ENCODE measurements around the gene KIAA1671. TPM values are rescaled to one million over a fixed set of nuclear protein-coding genes. Genes with fewer than 3 reads are reported as not detected.
"Not testable (repeated sequence)": the region's sequence is repeated elsewhere in the genome, so short reads cannot be mapped to it uniquely, and the experiment has no call there.

Gene KIAA1671
- 43.7 TPM for total RNA-seq

DNA sequence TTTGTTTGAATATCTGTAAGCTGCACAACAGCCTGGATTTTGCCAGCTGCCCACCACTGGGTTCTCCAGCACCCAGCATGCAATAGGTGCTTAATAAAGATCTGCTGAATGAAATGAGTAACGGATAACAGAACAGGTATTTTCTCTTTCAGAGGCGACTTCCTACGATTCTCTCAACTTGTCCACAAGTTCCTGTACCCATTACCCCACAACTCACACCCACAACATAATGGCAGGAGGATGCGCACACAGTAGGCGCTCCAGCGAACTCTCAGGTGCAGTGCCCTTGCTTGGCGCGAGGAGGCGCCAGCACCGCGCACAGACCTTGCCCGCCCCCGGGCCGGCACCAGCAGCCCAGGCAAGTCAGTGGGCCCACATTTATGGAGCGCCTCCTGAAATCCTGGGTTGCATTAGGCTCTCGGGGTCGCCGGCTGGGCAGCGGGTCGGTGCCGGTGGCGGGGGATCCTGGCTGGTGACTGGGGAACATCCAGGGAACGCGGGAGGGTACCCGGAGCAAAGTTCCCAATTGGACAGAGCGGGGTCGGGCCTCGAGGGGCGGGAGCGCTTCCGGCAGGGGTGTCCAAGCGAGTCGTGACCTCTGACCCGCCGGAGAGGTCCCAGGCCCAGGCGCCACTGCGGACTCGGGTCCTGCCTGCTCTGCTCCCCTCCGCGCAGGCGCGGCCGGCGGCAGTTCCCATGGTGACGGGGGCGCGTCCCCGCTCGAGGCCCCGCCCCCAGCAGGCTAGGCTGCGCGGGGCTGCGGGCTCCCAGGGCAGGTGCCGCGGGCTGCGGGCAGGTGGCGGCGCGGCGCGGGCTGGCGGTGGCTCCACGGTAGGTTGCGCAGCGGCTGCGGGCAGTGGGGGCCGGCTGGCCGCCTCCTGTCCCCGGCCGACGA, at the start of gene KIAA1671:
Gene KIAA1671 (plus strand): TSS at position 775 of the 895 bp plus-strand sequence. CDS start 75,284 bp downstream, outside the sequence.
- peak; percentile 89 for DNase-seq (ENCODE audit: low spot score)

DNA sequence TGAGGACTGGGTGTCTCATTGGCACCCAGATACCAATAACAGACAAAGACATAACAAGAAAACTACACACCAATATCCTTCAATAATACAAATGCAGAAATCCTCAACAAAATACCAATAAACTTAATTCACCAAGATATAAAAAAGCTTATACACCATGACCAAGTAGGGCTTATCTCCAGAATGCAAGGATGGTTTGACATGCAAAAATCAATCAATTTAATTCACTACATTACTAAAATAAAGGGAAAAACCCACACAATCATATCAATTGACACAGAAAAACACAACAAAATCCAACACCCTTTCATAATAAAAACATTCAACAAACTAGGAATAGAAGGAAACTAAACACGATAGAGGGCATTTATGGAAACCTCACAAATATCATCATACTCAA, 46.6 kb upstream of the KIAA1671 start:
- no peak for DNase-seq (ENCODE audit: low spot score)

DNA sequence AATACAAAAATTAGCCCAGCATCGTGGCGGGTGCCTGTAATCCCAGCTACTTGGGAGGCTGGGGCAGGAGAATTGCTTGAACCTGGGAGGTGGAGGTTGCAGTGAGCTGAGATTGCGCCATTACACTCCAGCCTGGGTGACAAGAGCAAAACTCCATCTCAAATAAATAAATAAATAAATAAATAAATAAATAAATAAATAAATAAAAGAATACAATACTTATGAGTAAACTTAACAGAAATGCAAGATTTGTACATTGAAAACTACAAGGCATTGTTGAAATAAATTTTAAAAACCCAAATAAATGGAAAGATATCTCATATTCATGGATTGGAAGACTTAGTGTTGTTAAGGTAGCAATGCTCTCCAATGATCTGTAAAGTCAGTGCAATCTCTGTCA, 45.4 kb upstream of the KIAA1671 start:
- not testable (repeated sequence) for DNase-seq (ENCODE audit: low spot score)

DNA sequence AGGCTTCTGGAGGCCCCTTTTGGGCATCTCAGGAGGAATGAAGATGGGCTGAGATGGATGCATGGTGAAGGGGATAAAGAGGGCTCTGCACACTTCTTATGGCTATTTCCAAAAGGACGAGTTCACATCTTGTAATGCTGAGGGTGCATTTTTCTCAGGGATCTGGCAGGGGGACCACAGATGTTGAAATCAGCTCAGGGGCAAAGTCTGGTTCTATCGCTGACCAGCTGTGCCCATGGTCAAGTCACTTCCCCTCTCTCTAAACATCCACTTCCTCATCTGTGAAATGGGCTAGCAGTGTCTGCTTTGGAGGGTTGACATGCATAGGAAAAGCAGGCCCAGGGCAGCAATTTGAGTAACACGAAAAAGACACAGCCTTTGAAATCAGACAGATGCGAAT, 32.5 kb upstream of the KIAA1671 start:
- no peak for DNase-seq (ENCODE audit: low spot score)

DNA sequence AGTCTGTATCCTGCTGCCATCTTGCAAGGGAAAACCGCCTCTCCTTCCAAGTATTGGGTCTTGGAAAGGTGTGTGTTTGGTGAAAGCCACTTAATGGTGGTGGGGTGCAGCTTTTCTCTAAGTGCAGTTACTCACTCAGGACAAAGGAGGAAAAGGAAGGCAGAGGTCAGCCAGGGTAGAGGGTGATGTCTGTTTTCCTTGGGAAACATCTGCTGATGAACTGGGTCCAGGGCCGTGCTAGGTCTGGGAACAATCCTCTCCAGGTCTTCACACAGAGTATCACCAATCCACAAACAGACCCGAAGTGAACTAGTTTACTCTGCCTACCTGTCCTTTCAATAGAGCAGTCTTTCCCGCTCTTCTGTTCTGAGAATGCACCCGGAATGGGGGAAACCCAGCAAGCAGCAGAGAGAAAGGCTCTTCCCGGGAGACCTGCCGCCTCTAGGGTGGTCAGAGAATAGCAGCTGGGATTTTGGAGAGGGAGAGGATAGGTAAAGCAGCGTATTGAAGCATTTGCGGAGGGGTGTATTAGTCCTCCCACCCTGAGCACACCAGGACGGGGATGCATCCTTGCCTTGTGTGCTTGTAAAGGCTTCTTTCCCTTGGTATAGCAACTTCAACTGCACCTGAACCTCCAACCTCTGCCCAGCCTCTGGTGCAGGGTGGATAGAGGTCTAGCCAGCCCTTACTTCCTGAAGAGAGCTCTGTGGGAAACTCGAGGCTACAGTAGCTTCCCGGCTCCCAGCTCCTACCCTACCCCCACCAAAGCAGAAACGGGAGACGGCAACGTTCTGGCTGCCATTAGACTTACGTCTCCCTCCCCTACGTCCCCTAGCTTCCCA, 26.7 kb upstream of the KIAA1671 start:
- DNase-seq (ENCODE audit: low spot score) = no peak

DNA sequence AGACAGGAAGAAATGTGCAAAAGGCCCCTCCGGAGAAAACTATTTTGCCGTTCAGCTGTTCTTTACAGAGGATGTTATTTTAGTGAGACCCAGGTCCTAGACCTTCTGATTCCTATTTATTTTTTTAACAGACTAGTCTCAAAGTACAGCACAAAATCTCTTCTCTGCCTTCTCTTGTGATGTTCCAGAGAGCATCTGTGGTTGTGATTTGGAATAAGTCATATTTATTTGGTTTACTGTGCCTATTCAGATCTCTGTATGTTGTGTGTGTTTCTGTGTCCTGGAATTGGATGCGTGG, 26.1 kb upstream of the KIAA1671 start:
- no peak for DNase-seq (ENCODE audit: low spot score)

DNA sequence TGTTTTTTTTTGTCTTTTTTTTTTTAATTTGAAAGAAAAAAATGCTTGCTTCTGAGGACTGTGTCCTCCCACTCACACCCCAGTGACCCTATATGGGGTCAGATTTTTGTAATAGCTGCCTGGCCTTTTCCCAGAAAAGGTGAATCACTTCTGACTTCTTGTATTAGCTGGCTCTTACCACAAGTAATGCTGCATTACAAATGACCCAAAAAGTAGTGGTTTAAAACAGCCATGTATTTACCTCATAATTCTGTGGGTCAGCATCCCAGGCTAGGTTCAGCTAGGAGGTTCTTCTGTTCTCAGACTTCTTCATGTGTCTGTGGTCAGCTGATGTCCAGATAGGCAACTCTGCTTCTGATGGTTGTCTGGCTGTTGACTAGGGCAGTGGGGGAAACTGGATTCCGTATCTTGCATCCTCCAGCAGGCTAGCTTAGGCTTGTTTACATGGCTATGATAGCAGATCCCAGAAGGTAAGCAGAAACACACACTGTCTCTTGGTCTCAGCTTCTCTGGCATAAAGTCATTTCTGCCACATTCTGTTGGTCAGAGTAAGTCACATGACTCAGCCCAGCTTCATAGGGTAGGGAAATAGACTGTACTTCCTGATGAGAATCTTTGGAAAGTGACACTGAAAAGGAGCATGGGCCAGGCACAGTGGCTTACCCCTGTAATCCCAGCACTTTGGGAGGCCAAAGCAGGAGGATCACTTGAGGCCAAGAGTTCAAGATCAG, 25.5 kb upstream of the KIAA1671 start:
- no peak for DNase-seq (ENCODE audit: low spot score)

DNA sequence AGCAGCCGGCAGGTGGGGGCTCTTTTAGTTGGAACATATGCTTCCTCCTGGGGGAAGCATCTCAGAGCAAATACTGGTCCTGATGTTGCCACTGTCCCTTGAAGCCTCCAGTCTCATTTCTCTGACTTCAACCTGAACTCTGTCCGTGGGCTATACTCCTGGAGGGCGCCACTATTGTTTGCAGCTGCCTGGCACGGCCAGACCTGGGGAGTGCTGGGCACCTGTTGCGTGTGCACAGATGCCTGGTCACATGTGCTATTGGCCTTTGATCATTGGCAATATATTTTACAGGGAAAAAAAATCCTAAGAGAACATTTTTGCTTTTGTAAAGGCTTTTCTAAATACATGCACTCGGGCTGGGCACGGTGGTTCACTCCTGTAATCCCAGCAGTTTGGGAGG, 24.2 kb upstream of the KIAA1671 start:
- no peak for DNase-seq (ENCODE audit: low spot score)

DNA sequence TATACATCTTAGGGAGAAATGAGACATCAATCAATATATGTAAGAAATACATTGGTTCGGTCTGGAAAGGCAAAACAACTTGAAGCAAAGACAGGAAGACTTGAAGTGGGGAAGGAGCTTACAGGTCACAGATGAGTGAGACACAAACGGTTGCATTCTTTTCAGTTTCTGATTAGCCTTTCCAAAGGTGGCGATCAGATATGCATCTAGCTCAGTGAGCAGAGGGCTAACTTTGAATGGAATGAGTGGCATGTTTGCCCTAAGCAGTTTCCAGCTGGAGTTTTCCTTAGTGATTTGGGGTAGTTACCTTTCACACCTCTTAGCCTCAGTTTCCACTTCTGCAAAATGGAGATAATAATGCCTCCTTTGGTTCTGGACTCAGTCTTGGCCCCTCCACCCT, 21.8 kb upstream of the KIAA1671 start:
- no peak for DNase-seq (ENCODE audit: low spot score)

DNA sequence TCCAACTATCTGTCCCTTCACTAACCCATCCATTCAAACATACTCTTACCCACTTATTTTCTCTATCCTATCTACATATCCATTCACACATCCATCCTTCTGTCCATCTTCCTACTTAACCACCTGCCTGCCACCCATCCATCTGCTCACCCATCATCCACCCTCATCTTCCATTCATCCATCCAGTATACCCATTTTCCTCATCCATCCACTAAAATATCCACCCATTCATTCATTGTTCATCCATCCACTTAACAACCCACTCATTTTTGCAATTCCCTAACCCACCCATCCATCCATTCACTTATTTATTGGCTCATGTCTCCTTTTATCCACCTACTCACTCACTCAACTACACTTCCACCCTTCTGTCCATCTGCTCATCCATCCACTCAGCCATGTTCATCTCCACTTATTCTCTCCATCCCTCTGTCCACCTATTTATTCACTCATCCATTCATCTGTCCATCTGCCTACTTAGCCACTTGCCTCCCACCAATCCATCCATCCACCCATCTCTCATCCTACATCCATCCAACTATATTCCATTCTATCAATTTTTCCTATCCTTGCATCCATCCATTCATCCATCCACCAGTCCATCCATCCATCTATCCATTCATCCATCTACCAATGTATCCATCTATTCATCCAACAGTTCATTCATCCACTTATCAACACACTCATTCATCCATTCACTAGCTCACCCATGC, 16.6 kb upstream of the KIAA1671 start:
- DNase-seq (ENCODE audit: low spot score) = no peak

DNA sequence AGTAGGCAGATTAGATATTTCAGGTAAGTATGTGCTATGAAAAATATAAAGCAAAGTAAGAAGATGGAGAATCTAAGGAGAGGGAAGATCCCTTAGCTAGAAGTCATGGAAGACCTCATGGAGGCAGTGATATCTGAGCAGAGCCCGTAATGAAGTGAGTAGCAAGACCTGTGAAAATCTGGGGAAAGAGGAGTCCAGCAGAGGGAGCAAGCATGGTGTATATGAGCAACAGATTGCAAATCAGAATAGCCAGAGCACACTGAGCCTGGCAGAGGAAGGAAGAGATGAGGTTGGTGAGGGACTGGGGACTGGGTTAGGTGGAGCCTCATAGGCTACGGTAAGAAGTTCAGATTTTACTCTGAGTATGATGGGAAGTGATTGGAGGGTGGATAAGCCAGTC, 15.4 kb upstream of the KIAA1671 start:
- DNase-seq (ENCODE audit: low spot score) = no peak

DNA sequence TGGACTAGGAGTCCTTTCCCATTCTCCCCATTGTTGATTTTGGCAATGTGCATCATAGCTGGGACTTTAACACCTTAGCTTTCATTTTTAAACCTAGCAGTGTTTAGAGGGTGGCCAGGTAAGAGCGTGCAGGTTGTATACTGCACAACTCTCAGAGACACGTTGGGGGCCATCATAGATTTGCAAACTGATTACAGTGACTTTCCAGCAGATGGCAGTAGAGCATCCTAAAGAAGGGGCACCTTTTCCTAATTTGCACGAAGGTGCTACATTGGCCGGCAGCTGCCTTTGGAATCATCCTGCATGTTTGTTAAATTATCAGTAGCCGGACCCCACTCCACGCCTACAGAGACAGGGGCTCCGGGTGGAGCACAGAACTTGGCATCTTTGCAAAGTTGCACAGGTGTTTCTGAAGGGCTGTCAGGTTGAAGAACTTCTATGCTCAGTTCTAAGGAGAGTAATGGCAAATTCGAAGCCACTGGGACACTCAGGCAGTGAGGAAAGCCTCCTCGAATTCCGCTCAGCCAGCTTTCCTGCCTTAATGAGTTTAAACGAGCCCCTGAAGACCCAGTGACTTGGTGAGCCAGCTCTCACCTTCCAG, 13.7 kb upstream of the KIAA1671 start:
- DNase-seq (ENCODE audit: low spot score) = no peak

DNA sequence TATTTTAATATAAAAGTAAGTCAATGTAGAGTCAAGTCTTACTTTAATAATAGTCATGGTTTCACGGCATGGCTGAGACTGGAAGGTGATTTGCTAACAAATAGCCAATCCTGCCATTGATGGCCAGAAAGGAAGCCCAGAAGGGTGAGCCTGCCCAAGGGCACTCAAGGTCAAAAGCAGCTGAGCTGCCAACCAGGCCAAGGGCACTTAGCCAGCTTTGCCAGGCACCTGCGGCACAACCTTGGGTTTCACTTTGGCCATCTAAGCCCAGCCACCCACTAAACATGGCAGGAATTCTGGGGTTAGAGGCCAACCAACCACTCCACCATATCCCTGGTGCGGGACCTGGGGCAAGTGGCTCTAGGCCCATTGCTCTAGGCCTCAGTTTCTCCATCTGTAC, 10.2 kb upstream of the KIAA1671 start:
- no peak for DNase-seq (ENCODE audit: low spot score)

DNA sequence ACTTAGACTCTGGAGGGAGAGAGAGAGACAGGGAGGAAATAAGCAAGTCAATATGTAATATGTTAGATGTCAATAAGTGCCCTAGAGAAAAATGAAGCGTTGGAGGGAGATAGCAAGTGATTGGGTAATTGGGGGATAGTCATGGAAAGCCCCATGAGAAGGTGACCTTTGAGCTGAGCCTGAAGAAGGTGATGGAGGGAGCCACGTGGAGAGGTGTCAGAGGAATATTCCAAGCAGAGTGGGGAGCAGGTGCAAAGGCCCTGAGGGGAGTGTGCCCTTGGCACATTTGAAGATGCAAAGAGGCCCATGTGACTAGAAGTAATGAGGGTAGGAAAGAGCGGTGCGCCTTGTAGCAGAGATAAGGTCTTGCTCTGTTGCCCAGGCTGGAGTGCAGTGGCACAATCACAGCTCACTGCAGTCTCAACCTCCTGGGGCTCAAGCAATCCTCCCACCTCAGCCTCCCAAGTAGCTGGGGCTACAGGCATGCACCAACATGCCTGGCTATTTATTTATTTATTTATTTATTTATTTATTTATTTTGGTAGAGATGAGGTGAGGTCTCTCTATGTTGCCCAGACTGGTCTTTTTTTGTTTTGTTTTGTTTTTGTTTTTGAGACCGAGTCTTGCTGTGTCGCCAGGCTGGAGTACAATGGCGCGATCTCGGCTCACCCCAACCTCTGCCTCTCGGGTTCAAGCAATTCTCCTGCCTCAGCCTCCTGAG, 8.1 kb upstream of the KIAA1671 start:
- no peak for DNase-seq (ENCODE audit: low spot score)

DNA sequence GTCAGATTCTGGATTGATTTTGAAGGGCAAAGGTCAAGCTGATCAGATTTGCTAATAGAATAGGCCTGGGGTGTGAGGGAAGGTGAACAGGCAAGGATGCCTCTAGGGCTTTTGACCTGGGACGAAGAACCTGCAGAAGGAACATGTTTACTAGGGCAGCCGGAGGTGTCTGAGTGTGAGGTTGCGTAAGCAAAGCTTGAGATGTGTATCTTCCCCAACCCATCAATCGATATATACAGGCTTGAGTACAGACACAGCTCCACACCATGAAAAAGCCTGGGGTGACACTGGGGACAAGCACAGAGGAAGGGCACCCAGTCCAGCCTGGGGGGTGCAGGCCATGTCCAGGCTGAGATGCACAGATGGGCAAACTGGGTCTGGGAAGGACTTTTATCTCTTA, 7.1 kb upstream of the KIAA1671 start:
- no peak for DNase-seq (ENCODE audit: low spot score)

DNA sequence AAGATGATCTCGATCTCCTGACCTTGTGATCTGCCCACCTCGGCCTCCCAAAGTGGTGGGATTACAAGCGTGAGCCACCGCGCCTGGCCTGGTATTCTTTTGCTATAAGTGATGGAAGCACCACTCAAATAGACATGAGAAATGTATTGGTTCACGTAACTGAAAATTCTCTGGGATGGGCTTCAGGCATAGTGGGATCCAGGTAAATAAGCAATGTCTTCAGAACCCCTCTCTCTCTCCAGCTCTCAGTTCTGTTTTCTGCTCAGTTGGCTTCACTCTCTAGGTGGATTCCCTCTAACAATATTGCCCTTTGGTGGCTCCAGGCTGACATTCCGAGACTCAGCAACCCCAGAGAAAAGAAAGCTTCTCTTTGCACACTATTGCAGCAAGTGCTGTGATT, 5.1 kb upstream of the KIAA1671 start:
- no peak for DNase-seq (ENCODE audit: low spot score)

DNA sequence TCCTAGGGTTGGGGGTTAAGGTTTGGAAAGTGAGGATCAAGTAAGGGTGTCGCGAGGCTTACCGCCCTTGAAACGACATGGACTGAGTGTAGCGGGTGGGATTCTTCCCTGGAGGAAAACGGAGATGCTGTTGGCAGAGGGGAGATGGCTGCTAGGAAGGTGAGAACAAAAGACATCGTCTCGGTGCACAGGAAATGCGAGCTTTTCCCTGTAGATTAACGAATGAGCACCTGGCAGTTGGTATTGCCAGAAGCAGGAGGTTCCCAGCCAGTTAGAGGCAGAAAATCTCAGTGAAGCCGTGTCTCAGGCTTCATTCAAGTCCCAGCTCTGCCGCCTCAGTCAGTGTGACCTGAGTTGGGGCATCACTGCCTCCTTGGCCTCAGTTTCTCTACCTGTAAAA, 4.6 kb upstream of the KIAA1671 start:
- DNase-seq (ENCODE audit: low spot score) = no peak

DNA sequence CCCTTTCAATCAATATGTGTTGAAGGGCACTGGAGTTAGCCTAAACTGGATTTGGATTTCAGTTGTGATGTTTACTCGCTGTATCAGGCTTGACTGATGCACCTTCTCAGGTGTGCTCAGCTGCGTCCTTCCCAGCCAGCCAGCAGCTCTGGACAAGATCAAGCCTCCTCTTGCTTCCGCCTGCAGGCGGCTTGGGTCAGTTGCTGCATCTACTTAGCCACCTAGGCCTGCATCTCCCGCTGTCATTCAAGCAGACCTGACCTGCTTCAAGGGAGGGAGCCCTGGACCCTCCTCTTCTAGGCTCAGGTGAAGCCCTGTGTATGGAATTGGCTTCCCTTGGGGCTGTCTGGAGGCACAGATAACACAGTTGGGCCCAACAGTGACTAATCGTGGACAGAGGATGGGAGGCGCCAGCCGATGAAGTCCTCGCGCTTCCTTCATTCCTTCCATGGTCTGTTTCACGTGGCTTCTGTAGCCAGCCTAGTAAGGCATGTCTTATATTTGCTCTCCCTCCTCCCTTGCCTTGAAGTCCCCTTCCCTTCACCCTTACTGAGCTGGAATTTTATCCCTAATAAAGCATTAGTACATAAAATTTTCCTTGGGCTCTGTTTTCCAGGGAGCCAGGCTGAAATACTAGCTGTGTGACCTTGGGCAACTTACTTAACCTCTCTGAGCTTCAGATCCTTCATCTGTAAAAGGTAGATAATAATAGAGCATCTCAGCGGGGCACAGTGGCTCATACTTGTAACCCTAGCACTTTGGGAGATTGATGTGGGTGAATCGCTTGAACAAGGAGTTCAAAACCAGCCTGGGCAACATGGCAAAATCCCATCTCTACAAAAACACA, 3.9 kb upstream of the KIAA1671 start:
- no peak for DNase-seq (ENCODE audit: low spot score)

DNA sequence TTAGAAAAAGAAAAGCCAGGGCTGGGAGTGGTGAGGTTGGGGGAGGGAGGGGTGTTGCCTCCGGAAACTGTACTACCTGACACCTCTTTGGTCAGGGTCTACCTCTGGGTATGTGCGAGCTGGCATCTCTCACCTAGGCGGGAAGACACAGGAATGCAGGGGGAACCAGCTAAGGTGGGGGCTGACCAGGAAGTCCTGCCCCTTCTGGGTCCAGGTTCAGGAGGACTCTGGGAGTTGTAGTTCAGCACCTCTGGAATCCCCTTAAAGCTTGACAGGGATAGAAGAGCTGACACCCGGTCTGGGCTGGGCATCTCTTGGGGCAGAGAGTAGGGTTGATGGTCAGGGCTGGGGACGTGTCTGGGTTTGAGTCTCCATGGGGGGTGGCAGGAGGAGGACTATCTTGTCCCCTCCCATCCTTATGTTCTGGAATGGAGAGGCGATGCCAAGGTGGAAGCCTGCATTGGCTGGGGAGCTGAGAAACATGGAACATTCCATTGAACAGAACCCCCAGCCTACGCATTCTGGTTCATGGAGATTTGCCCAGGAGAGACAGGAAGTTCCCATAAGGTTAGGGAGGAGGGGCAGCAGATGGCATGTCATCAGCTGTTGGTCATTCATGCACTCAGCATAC, 2.1 kb upstream of the KIAA1671 start:
- no peak for DNase-seq (ENCODE audit: low spot score)
